Smooth muscle cell of the umbilical artery (primary cell): ENCODE data around the gene HMGCS2. TPM values are rescaled to one million over a fixed set of nuclear protein-coding genes. Genes with fewer than 3 reads are reported as not detected.

Source experiments
- total RNA-seq: library from RNA; depleted of rRNA; stranded (reverse); fragments of >200 nt; gene quantifications from 2 replicates; pipeline ENCODE4 v1.2.3, GENCODE V29; 2014

The HMGCS2 gene
- total RNA-seq = not detected in 2 replicates

GRCh38 chr1:119768778-119769177 is at the start of gene HMGCS2:
TSS of gene HMGCS2 (minus strand) at chr1:119768905. CDS start at chr1:119768844, 61 bp downstream.

GRCh38 chr1:119811387-119811786 is 42.7 kb upstream of the HMGCS2 start, which contains the start of gene REG4:
TSS of gene REG4 (minus strand) at chr1:119811460. CDS start at chr1:119808769, 2,691 bp downstream.

GRCh38 chr1:119711804-119712341 is 56.8 kb downstream of the HMGCS2 start, which contains the start of gene PHGDH:
TSS of gene PHGDH (plus strand) at chr1:119711934. CDS start at chr1:119712023, 89 bp downstream.

Other genes with a start within 250 kb of the HMGCS2 start
- 17.5 and 21.0 TPM in 2 replicates for gene ZNF697, start 120.6 kb downstream of the HMGCS2 start, total RNA-seq
- 104 and 155 TPM in 2 replicates for gene PHGDH, start 57.0 kb downstream of the HMGCS2 start, total RNA-seq
- gene REG4, start 42.6 kb upstream of the HMGCS2 start, total RNA-seq = not detected in 2 replicates
- gene ADAM30, start 127.6 kb upstream of the HMGCS2 start, total RNA-seq = 0.05 TPM in 1 of 2 replicates, not detected in the other